Spleen (tissue), 13 donors: ENCODE measurements around the gene MAGEC1. TPM values are rescaled to one million over a fixed set of nuclear protein-coding genes. Genes with fewer than 3 reads are reported as not detected.
"Not testable (repeated sequence)": the region's sequence is repeated elsewhere in the genome, so short reads cannot be mapped to it uniquely, and the experiment has no call there.

ENCODE experiments used
- DNase-seq: peaks from one replicate; pipeline ENCODE4 v3.0.0-alpha.2; 2020
- H3K27ac ChIP-seq, 8 donors: fragments of 200-600 bp; sonication (generic) in 7 of 8; 1 replicate in 4 of 8; 2 replicates in 4 of 8; pipeline versions ENCODE4 v1.5.0 to v1.8.0; 2016 to 2021; ENCODE audit warnings: inconsistent platforms in 4 of 8, mild to moderate bottlenecking in 4 of 8, moderate library complexity in 1 of 8
- H3K27me3 ChIP-seq, 7 donors: fragments of 200-600 bp; sonication (generic) in 6 of 7; replicated peaks in 1 of 7; 1 replicate in 4 of 7; 2 replicates in 3 of 7; pipeline versions ENCODE4 v1.5.0 to v1.8.0; 2016 to 2021; ENCODE audit warnings: inconsistent platforms in 3 of 7, mild to moderate bottlenecking in 1 of 7
- H3K36me3 ChIP-seq, 6 donors: fragments of 200-600 bp; sonication (generic) in 5 of 6; 1 replicate in 4 of 6; 2 replicates in 2 of 6; pipeline versions ENCODE4 v1.5.0 to v1.8.0; 2016 to 2021; ENCODE audit warnings: inconsistent platforms in 2 of 6
- H3K4me1 ChIP-seq, 6 donors: fragments of 200-600 bp; sonication (generic) in 5 of 6; 1 replicate in 3 of 6; 2 replicates in 3 of 6; pipeline versions ENCODE4 v1.5.0 to v1.8.0; 2016 to 2021; ENCODE audit warnings: inconsistent platforms in 3 of 6
- H3K4me3 ChIP-seq, 8 donors: fragments of 200-600 bp; sonication (generic) in 7 of 8; 1 replicate in 4 of 8; 2 replicates in 4 of 8; pipeline versions ENCODE4 v1.5.0 to v1.8.0; 2016 to 2021; ENCODE audit warnings: inconsistent platforms in 4 of 8, mild to moderate bottlenecking in 4 of 8, moderate library complexity in 2 of 8
- H3K9me3 ChIP-seq, 8 donors: fragments of 200-600 bp; sonication (generic) in 7 of 8; 1 replicate in 4 of 8; 2 replicates in 4 of 8; pipeline versions ENCODE4 v1.5.0 to v1.8.0; 2016 to 2021; ENCODE audit warnings: inconsistent platforms in 4 of 8
- CTCF ChIP-seq, 11 experiments: fragments of 200-600 bp in 7 of 11; fragments of 450-650 bp in 4 of 11; sonication (generic) in 4 of 11; IDR thresholded peaks in 8 of 11; conservative IDR thresholded peaks in 3 of 11; 1 replicate in 7 of 11; 2 replicates in 4 of 11; pipeline versions ENCODE4 v1.4.0 to v1.8.0; 2016 to 2021; ENCODE audit warnings: antibody characterized with exemption in 11 of 11, inconsistent platforms in 4 of 11, mild to moderate bottlenecking in 1 of 11
- POLR2A ChIP-seq, 3 donors: fragments of 450-650 bp; IDR thresholded peaks; one replicate each; pipeline ENCODE4 v1.5.1; 2017; ENCODE audit warnings: antibody characterized with exemption in 3 of 3, mild to moderate bottlenecking in 1 of 3
- POLR2AphosphoS5 ChIP-seq, 3 donors: sonication (generic); formaldehyde crosslinking; IDR thresholded peaks; one replicate each; pipeline ENCODE4 v1.5.1; 2017; ENCODE audit warnings: antibody characterized with exemption in 3 of 3
- WGBS, 5 donors: extraction: QIAGEN DNeasy Blood & Tissue Kit in 3 of 5; methylation state at CpG; one replicate each; pipeline versions ENCODE4 v1.1.5 to v1.1.7; 2013 to 2018; 5-methylcytosine and 5-hydroxymethylcytosine counted together
- intact Hi-C: fragments of 100-400 bp; cut with DNase I; formaldehyde crosslinking; loops from one replicate; pipeline ENCODE4 v1.15.0; 2023; ENCODE audit warnings: low total_unique reads
- long read RNA-seq, 2 donors: transcript quantifications; one replicate each; lab custom pipeline, GENCODE V29; 2026
- polyA plus RNA-seq, 3 donors: library from polyadenylated mRNA; stranded (reverse); fragments of 200-250 nt; gene quantifications; one replicate each; pipeline ENCODE4 v1.2.1, GENCODE V29; 2013
- total RNA-seq, 7 donors: library from RNA; depleted of rRNA in 3 of 7; stranded (reverse); fragments of >200 nt in 3 of 7; fragmentation: NEBNext Ultra II Directional in 4 of 7; extraction: Animal tissue kit (Norgen Biotek cat#: 25700) in 4 of 7; gene quantifications; one replicate each; pipeline versions ENCODE4 v1.1.0 to v1.2.1, GENCODE V29; 2016 to 2021
- donor health status: healthy with polysubstance abuse.
- donor health status: DM: no; HTN: no; CAD: no; lungs with moderate emphysema.
- donor health status: DM: no; HTN: no; CAD: no.
- donor health status: Bipolar disorder and iron deficiency.
- donor health status: healthy.
- donor health status: DM: no; HTN: no; CAD: no.
- donor health status: DM: yes; HTN: yes; CAD: no.

Gene MAGEC1
- total RNA-seq (under 1 TPM in 2 of 7 donors, not detected in 5; 0.13 to 0.68 TPM), polyA plus RNA-seq (not detected)
- long read RNA-seq, donor 1, result 0 reads
- long read RNA-seq, donor 2, result 0 reads

- TF ChIP-seq POLR2AphosphoS5 (IDR thresholded peaks at IDR 0.05) (no peak), CTCF (IDR thresholded peaks at IDR 0.05 in 8 of 11, conservative IDR thresholded peaks at IDR 0.05 in 3 of 11) (no peak), POLR2A (IDR thresholded peaks at IDR 0.05) (no peak)
- WGBS, 5 donors, result 85 to 95% (median 91%) methylated on average over 14 to 25 of the region's 25 CpGs
- no peaks in the 10 kb centered on the region for H3K36me3 ChIP-seq
- no peaks in the 10 kb centered on the region for H3K9me3 ChIP-seq
- DNase-seq, result no peak
- no peaks in the 10 kb centered on the region for H3K4me1 ChIP-seq
- no peak within 1 kb of the TSS for H3K27ac ChIP-seq
- intact Hi-C loops, result no loop called here
- H3K27me3 ChIP-seq, result no peaks in the 10 kb centered on the region
- no peak within 1 kb of the TSS for H3K4me3 ChIP-seq
These were observed at the start of gene MAGEC1 for GRCh38 chrX:141903400-141904155. TSS of gene MAGEC1 (plus strand) at chrX:141903894. CDS start at chrX:141905073, 1,179 bp downstream.

GRCh38 chrX:141857479-141857878 lies 46.2 kb upstream of the MAGEC1 start:
- no peak overlapping the region for H3K27ac ChIP-seq
- 34 to 60% (median 50%) methylated on average over 3 of the region's 3 CpGs for WGBS, 5 donors
- H3K9me3 ChIP-seq, result no peaks in the 10 kb centered on the region
- H3K36me3 ChIP-seq, result no peaks in the 10 kb centered on the region
- H3K4me1 ChIP-seq, result no peaks in the 10 kb centered on the region
- no peak for DNase-seq
- TF ChIP-seq POLR2AphosphoS5 (IDR thresholded peaks at IDR 0.05), result no peak
- TF ChIP-seq CTCF (IDR thresholded peaks at IDR 0.05 in 8 of 11, conservative IDR thresholded peaks at IDR 0.05 in 3 of 11), result no peak
- TF ChIP-seq POLR2A (IDR thresholded peaks at IDR 0.05), result no peak
- no peaks in the 10 kb centered on the region for H3K27me3 ChIP-seq
- intact Hi-C loops, result no loop called here
- no peak overlapping the region for H3K4me3 ChIP-seq

GRCh38 chrX:141879616-141880015 lies 24.1 kb upstream of the MAGEC1 start:
- no peak overlapping the region for H3K4me3 ChIP-seq
- no peaks in the 10 kb centered on the region for H3K36me3 ChIP-seq
- no peaks in the 10 kb centered on the region for H3K9me3 ChIP-seq
- TF ChIP-seq POLR2AphosphoS5 (IDR thresholded peaks at IDR 0.05) (no peak), CTCF (IDR thresholded peaks at IDR 0.05 in 8 of 11, conservative IDR thresholded peaks at IDR 0.05 in 3 of 11) (no peak), POLR2A (IDR thresholded peaks at IDR 0.05) (no peak)
- intact Hi-C loops, result no loop called here
- DNase-seq, result no peak
- H3K27ac ChIP-seq, result no peak overlapping the region
- no peaks in the 10 kb centered on the region for H3K4me1 ChIP-seq
- WGBS, 5 donors, result 51 to 66% (median 63%) methylated on average over 5 of the region's 5 CpGs
- no peaks in the 10 kb centered on the region for H3K27me3 ChIP-seq

- H3K36me3 ChIP-seq, H3K9me3 ChIP-seq, H3K4me3 ChIP-seq, H3K4me1 ChIP-seq, intact Hi-C loops, DNase-seq, H3K27ac ChIP-seq, H3K27me3 ChIP-seq: not testable (repeated sequence)
- 59 to 100% (median 71%) methylated on average over 1 to 5 of the region's 5 CpGs for WGBS, 5 donors
These were observed 14.9 kb upstream of the MAGEC1 start for GRCh38 chrX:141888811-141889210.
